ENCODE data around the gene SRL.

DNA sequence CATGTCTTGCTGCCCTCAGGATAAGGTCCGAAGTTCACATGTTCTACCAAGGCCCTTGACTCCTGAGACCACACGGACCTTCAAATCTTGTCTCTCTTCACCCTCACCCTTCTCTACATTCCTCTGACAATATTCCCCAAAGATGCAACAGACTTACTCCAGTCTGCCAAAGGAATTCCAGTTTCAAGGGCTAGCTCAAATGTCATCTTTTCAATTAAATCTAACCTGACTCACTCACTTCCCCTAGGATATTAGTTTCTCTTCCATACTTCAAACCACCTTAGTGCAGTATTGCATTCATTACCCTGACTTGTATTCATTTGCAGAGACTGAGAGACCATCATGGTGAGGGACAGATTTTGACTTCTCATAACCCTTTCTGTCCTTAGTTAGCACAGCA is 66.0 kb downstream of the SRL start:
- TF ChIP-seq, protein P1, sequence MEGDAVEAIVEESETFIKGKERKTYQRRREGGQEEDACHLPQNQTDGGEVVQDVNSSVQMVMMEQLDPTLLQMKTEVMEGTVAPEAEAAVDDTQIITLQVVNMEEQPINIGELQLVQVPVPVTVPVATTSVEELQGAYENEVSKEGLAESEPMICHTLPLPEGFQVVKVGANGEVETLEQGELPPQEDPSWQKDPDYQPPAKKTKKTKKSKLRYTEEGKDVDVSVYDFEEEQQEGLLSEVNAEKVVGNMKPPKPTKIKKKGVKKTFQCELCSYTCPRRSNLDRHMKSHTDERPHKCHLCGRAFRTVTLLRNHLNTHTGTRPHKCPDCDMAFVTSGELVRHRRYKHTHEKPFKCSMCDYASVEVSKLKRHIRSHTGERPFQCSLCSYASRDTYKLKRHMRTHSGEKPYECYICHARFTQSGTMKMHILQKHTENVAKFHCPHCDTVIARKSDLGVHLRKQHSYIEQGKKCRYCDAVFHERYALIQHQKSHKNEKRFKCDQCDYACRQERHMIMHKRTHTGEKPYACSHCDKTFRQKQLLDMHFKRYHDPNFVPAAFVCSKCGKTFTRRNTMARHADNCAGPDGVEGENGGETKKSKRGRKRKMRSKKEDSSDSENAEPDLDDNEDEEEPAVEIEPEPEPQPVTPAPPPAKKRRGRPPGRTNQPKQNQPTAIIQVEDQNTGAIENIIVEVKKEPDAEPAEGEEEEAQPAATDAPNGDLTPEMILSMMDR (conservative IDR thresholded peaks at IDR 0.05; ENCODE audit: low read depth, low read length): no peak
- TF ChIP-seq, protein P2, sequence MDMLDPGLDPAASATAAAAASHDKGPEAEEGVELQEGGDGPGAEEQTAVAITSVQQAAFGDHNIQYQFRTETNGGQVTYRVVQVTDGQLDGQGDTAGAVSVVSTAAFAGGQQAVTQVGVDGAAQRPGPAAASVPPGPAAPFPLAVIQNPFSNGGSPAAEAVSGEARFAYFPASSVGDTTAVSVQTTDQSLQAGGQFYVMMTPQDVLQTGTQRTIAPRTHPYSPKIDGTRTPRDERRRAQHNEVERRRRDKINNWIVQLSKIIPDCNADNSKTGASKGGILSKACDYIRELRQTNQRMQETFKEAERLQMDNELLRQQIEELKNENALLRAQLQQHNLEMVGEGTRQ (IDR thresholded peaks at IDR 0.05; ENCODE audit: low read depth, low read length): no peak
- TF ChIP-seq POLR2A (IDR thresholded peaks at IDR 0.05; ENCODE audit: low read depth, low read length): no peak
